HepG2 (cell line): ENCODE data around the gene ZNF341. TPM values are rescaled to one million over a fixed set of nuclear protein-coding genes. Genes with fewer than 3 reads are reported as not detected.

Experiments used
- CHD4 ChIP-seq: fragments of 200-600 bp; sonication (generic); IDR thresholded peaks from 2 replicates; pipeline ENCODE4 v1.7.0; 2017; ENCODE audit warnings: mild to moderate bottlenecking, low read length, borderline replicate concordance
- E2F1 ChIP-seq: sonication (generic); formaldehyde crosslinking; IDR thresholded peaks from 2 replicates; pipeline ENCODE4 v1.5.0; 2020; ENCODE audit warnings: missing genetic modification reagents
- ELK4 ChIP-seq: sonication (generic); formaldehyde crosslinking; IDR thresholded peaks from 2 replicates; pipeline ENCODE4 v1.9.0; 2021; ENCODE audit warnings: missing genetic modification reagents, borderline replicate concordance
- MBD4 ChIP-seq: IDR thresholded peaks from 2 replicates; pipeline ENCODE4 v1.6.1; 2012; ENCODE audit warnings: low read length, inconsistent platforms, borderline replicate concordance
- MED8 ChIP-seq: sonication (generic); formaldehyde crosslinking; IDR thresholded peaks from 2 replicates; pipeline ENCODE4 v1.8.1; 2023; ENCODE audit warnings: mild to moderate bottlenecking, missing genetic modification reagents; ENCODE audit not compliant: insufficient replicate concordance
- MLXIP ChIP-seq: sonication (generic); formaldehyde crosslinking; IDR thresholded peaks from 2 replicates; pipeline ENCODE4 v1.9.0; 2021; ENCODE audit warnings: missing genetic modification reagents, borderline replicate concordance
- NAIF1 ChIP-seq: sonication (generic); formaldehyde crosslinking; IDR thresholded peaks from 2 replicates; pipeline ENCODE4 v1.5.0; 2020; ENCODE audit warnings: mild to moderate bottlenecking, missing genetic modification reagents, borderline replicate concordance
- NR3C1 ChIP-seq: sonication (generic); formaldehyde crosslinking; IDR thresholded peaks from 2 replicates; pipeline ENCODE4 v1.4.0; 2020; ENCODE audit warnings: missing genetic modification reagents
- SIX4 ChIP-seq: sonication (generic); formaldehyde crosslinking; IDR thresholded peaks from 2 replicates; pipeline ENCODE4 v1.4.0; 2020; ENCODE audit warnings: missing genetic modification reagents
- ZFP90 ChIP-seq: sonication (generic); formaldehyde crosslinking; IDR thresholded peaks from 2 replicates; pipeline ENCODE4 v1.8.0; 2022; ENCODE audit warnings: missing genetic modification reagents, mild to moderate bottlenecking, inconsistent platforms, borderline replicate concordance
- ZNF143 ChIP-seq: sonication (generic); formaldehyde crosslinking; IDR thresholded peaks from 2 replicates; pipeline ENCODE4 v1.4.0; 2020; ENCODE audit warnings: missing genetic modification reagents
- ZNF253 ChIP-seq: sonication (generic); formaldehyde crosslinking; IDR thresholded peaks from 2 replicates; pipeline ENCODE4 v1.8.0; 2022; ENCODE audit warnings: mild to moderate bottlenecking, missing genetic modification reagents, borderline replicate concordance
- ZNF274 ChIP-seq: sonication (generic); formaldehyde crosslinking; IDR thresholded peaks from 2 replicates; pipeline ENCODE4 v1.5.1; 2020; ENCODE audit warnings: mild to moderate bottlenecking, missing genetic modification reagents
- ZNF468 ChIP-seq: sonication (generic); formaldehyde crosslinking; IDR thresholded peaks from 2 replicates; pipeline ENCODE4 v1.8.0; 2022; ENCODE audit warnings: mild to moderate bottlenecking, moderate library complexity, missing genetic modification reagents
- ZNF530 ChIP-seq: sonication (generic); formaldehyde crosslinking; IDR thresholded peaks from 2 replicates; pipeline ENCODE4 v1.5.0; 2020; ENCODE audit warnings: low read depth, mild to moderate bottlenecking, missing genetic modification reagents
- ZNF549 ChIP-seq: sonication (generic); formaldehyde crosslinking; IDR thresholded peaks from 2 replicates; pipeline ENCODE4 v1.5.0; 2020; ENCODE audit warnings: missing genetic modification reagents
- ZNF704 ChIP-seq: sonication (generic); formaldehyde crosslinking; IDR thresholded peaks from 2 replicates; pipeline ENCODE4 v1.8.1; 2023; ENCODE audit warnings: mild to moderate bottlenecking, inconsistent platforms, moderate library complexity, missing genetic modification reagents, borderline replicate concordance
- ZNF883 ChIP-seq: sonication (generic); formaldehyde crosslinking; IDR thresholded peaks from 2 replicates; pipeline ENCODE4 v1.5.1; 2020; ENCODE audit warnings: mild to moderate bottlenecking, missing genetic modification reagents; ENCODE audit errors: not compliant biosample characterization
- polyA plus RNA-seq, 8 experiments: library from polyadenylated mRNA; depleted of rRNA in 3 of 8; stranded (reverse) in 7 of 8; unstranded in 1 of 8; fragments of >200 nt; fragmentation: Illumina TruSeq in 4 of 8; extraction: Trizol in 4 of 8; gene quantifications; 2 replicates each; pipeline versions ENCODE4 v1.2.1 to v1.2.3, GENCODE V29; 2011 to 2016; ENCODE audit warnings: low read depth in 4 of 8, missing spikeins in 1 of 8, mixed read lengths in 1 of 8; ENCODE audit not compliant: insufficient read depth in 1 of 8
- total RNA-seq, 5 experiments: library from RNA; depleted of rRNA; stranded (reverse); fragments of >200 nt; fragmentation: Illumina TruSeq; extraction: Trizol; gene quantifications; 2 replicates each; pipeline ENCODE4 v1.2.3, GENCODE V29; 2016; ENCODE audit warnings: low read depth in 1 of 5
- TF ChIP-seq, protein P1 (sequence below): sonication (generic); formaldehyde crosslinking; IDR thresholded peaks from 2 replicates; pipeline ENCODE4 v1.8.1; 2023; ENCODE audit warnings: missing genetic modification reagents, mild to moderate bottlenecking, borderline replicate concordance
- TF ChIP-seq, protein P2 (sequence below): sonication (generic); formaldehyde crosslinking; IDR thresholded peaks from 2 replicates; pipeline ENCODE4 v1.8.1; 2023; ENCODE audit warnings: mild to moderate bottlenecking, missing genetic modification reagents

Gene ZNF341
- total and polyA plus RNA-seq, 2 of the 13 experiments (the other 11 are each of a cell fraction or from before 2014, with no cell fraction given), result 1.1 to 2.2 TPM

GRCh38 chr20:33686100-33686983 lies 45.5 kb upstream of the ZNF341 start, which contains the start of gene E2F1 (continued):
- TF ChIP-seq ZNF274 (CRISPR knock-in tag), result peak; percentile 49; the same call in 1 of the 2 replicates
- no peak for TF ChIP-seq ELK4 (CRISPR knock-in tag)
- peak; percentile 39 for TF ChIP-seq MED8
- peak; percentile 92; the same call in 1 of the 2 replicates for TF ChIP-seq ZFP90
- TF ChIP-seq, protein P1, sequence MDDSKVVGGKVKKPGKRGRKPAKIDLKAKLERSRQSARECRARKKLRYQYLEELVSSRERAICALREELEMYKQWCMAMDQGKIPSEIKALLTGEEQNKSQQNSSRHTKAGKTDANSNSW (CRISPR knock-in tag), result peak; percentile 65; the same call in 1 of the 2 replicates
- TF ChIP-seq MBD4, result no peak
- peak; percentile 79; the same call in 1 of the 2 replicates for TF ChIP-seq ZNF704 (CRISPR knock-in tag)
- TF ChIP-seq NAIF1 (CRISPR knock-in tag), result no peak
- TF ChIP-seq E2F1 (CRISPR knock-in tag), result peak; percentile 99
- TF ChIP-seq ZNF530 (CRISPR knock-in tag), result no peak
- TF ChIP-seq MLXIP (CRISPR knock-in tag), result peak; percentile 85; the same call in 1 of the 2 replicates
- 0 out of 2 replicates have a peak, but pooled peaks have one; percentile 25 for TF ChIP-seq SIX4 (CRISPR knock-in tag)
- TF ChIP-seq ZNF883 (CRISPR knock-in tag), result peak; percentile 54
- TF ChIP-seq NR3C1 (CRISPR knock-in tag), result no peak
- no peak for TF ChIP-seq ZNF549 (CRISPR knock-in tag)
- 0 out of 2 replicates have a peak, but pooled peaks have one; percentile 70 for TF ChIP-seq ZNF253
- TF ChIP-seq, protein P2, sequence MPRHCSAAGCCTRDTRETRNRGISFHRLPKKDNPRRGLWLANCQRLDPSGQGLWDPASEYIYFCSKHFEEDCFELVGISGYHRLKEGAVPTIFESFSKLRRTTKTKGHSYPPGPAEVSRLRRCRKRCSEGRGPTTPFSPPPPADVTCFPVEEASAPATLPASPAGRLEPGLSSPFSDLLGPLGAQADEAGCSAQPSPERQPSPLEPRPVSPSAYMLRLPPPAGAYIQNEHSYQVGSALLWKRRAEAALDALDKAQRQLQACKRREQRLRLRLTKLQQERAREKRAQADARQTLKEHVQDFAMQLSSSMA (CRISPR knock-in tag), result 0 out of 2 replicates have a peak, but pooled peaks have one; percentile 57
- TF ChIP-seq ZNF143, result peak; percentile 23; the same call in 1 of the 2 replicates
- TF ChIP-seq CHD4, result no peak
- TF ChIP-seq ZNF468 (CRISPR knock-in tag), result peak; percentile 65; the same call in 1 of the 2 replicates
